ENCODE data around the gene ZC3H18.

The ZC3H18 gene

DNA sequence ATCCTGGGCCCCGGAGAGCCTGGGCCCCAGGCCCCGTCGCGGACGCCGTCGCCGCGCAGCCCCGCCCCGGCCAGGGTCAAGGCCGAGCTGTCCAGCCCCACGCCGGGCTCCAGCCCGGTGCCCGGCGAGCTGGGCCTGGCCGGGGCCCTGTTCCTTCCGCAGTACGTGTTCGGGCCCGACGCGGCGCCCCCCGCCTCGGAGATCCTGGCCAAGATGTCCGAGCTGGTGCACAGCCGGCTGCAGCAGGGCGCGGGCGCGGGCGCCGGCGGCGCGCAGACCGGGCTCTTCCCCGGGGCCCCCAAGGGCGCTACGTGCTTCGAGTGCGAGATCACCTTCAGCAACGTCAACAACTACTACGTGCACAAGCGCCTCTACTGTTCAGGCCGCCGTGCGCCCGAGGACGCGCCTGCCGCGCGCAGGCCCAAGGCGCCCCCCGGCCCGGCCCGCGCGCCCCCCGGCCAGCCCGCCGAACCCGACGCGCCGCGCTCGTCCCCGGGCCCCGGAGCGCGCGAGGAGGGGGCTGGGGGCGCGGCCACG, 36.8 kb upstream of the ZC3H18 start:
- peak; percentile 67 for DNase-seq (ENCODE audit: low spot score)

DNA sequence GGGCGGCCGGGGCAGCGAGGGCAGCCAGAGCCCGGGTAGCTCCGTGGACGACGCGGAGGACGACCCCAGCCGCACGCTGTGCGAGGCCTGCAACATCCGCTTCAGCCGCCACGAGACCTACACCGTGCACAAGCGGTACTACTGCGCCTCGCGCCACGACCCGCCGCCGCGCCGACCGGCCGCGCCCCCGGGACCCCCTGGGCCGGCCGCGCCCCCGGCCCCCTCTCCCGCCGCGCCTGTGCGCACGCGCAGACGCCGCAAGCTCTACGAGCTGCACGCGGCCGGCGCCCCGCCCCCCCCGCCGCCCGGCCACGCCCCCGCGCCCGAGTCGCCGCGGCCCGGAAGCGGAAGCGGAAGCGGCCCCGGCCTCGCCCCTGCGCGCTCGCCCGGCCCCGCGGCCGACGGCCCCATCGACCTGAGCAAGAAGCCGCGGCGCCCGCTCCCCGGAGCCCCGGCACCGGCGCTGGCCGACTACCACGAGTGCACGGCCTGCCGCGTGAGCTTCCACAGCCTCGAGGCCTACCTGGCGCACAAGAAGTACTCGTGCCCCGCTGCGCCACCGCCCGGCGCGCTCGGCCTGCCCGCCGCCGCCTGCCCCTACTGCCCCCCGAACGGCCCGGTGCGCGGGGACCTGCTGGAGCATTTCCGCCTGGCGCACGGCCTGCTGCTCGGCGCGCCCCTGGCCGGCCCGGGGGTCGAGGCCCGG, 36.1 kb upstream of the ZC3H18 start:
- DNase-seq (ENCODE audit: low spot score), result peak; percentile 98

DNA sequence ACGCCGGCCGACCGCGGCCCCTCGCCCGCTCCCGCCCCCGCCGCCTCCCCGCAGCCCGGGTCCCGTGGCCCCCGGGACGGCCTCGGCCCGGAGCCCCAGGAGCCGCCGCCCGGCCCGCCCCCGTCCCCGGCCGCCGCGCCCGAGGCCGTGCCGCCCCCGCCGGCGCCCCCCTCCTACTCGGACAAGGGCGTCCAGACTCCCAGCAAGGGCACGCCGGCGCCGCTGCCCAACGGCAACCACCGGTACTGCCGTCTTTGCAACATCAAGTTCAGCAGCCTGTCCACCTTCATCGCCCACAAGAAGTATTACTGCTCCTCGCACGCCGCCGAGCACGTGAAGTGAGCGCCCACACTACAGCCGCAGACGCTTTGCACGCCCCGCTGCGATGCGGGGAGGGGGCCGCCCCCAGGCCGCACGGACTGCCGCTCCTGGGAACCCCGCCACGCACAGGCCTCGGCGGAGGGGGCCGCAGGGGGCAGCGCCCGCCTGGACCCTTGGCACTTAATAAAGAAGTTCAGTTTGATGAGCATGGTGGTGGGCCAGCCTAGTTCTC, 35.5 kb upstream of the ZC3H18 start:
- peak; percentile 83 for DNase-seq (ENCODE audit: low spot score)

DNA sequence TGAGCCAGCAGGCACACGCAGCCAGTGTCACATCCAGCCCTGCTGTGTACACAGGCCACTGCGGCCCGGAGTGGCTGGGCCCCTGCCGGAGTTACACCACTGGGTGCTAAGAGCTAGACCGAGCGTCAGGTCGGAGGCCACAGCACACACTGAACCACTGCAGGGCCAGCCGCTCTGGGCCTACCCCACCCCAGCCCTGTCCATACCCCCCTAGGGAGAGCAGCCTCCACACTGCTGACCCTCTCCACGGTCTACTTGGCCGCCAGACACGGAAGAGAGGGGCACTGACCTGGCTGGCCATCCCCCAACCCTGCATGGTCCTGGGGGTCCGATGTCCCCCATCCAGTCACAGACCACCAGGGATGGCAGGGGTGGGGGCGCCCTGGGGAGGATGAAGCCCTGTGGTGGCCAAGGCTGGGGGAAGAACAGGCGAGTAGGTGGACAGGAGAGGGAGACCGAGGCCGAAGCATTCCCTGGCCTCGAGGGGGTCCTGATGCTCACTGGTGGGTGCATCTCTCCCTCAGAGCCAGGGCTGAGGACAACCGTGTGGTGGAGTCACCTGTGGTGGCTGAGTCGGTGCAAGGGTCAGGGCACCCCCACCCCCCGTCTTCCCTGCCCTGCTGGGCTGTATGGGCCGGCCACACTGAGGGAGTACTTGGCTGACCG, 34.9 kb upstream of the ZC3H18 start:
- DNase-seq (ENCODE audit: low spot score), result no peak

DNA sequence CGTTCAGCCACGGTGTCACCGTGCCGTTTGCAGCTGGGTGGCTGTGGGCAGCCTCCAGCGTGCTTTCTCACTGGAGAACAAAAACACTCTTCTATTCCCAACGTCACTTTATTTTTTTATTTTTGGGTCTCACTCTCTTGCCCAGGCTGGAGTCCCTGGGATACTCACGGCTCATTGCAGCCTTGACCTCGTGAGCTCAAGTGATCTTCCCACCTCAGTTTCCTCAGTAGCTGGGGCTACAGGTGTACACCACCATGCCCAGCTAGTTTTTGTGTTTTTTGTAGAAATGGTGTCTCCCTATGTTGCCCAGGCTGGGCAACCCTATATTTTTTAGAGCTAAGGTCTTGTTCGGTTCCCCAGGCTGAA, 34.4 kb upstream of the ZC3H18 start:
- no peak for DNase-seq (ENCODE audit: low spot score)

DNA sequence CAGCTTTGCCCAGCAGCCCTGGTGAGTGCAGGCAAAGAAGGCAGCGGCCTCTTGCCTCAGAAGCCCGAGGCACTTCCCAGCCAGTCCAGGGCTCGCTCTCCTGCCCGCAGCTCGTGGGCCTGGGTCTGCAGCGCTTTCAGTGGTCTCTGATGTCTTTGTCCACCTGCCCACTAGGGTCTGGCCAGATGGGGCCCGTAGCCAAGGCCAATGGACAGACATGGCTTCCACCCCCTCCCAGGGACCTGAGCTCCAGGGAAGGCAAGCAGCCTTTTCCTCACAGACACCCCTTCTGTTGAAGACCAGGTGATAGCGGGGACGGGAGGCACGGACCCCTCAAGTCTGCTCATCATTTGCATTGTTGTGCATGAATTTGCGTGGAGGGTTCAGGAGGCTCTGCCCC, 33.7 kb upstream of the ZC3H18 start:
- no peak for DNase-seq (ENCODE audit: low spot score)

DNA sequence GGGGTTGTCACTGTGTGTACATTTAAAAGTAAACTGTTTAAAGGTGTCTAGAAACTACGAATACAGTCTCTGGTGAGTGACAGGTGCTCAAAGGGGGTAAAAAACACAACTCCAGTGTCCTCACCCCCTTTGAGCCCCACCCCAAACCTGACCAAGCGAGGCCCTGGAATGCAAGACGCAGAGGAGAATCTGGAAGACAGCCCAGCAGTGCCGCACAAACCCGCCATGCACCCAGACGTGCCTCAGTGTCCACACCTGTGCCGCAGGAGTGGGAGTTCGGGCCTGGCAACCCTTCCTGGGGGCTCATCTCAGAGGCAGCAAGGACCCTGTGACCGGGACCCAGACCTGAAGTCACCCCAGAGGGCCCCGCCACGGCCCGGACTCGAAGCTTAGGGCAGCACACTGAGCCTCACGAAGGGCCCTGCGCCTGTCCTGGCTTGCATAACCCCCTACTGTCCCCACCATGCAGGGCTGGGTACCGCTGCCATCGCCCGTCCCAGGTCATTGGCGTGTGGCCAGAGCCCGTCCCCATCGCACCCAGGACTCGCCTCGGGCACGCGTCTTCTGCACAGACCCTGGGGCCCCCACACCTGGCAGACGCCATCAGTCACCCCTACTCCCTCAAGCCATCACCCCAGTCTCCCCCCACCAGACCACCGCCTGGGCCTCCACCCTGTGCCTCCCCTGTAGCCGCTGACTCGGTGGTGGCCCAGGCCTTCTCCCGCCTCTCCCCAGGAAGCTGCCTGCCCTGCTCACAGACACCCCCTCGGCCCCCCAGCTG, 33.0 kb upstream of the ZC3H18 start:
- no peak for DNase-seq (ENCODE audit: low spot score)

DNA sequence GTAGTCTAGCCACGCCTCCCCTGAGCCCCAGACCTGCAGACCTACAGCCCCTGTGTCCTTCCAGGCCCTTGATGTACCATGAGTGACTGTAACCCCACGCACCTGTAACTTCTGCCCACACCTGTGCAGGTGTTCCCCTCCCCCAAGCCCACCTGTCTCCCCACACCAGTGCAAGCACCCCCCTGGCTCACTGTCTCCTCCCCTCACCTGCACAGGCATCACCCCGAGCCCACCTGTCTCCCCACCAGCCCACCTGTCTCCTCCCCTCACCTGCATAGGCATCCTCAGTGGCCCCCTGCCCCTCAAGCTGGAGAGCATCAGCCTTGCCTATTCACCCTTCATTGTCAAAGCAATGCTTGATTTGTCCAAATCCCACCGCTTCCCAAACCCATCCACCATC, 32.3 kb upstream of the ZC3H18 start:
- no peak for DNase-seq (ENCODE audit: low spot score)

DNA sequence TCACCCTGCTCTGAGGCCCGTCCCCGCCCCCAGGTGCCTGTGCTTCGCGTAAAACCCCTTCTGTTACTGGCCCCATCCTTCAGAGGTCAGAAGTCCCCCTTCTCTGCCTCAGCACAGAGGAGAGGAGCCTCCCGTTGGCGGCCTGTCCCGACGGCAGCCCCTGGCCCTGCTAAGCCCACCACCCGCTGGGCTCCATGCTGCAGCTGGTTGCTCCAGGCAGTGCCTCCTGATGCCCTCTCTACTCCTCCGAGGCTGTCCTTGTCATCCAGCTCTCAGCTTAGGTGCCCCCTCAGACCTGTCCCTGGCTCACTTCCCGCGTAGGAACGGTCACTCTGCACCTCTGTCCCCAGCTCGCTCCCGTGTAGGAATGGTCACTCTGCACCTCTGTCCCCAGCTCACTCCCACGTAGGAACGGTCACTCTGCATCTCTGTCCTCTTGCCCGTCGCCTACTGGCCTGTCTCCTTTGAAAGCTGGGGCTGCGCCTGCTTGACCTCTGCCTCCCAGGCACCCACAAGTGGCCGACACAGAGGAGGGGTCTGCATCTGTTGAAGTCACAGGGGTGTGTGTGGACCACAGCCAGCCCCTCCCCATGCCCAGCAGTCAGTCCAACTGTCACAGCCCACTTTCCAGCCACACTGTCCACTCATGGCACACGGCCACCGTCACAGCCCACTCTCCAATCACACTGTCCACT, 31.7 kb upstream of the ZC3H18 start:
- DNase-seq (ENCODE audit: low spot score), result no peak

DNA sequence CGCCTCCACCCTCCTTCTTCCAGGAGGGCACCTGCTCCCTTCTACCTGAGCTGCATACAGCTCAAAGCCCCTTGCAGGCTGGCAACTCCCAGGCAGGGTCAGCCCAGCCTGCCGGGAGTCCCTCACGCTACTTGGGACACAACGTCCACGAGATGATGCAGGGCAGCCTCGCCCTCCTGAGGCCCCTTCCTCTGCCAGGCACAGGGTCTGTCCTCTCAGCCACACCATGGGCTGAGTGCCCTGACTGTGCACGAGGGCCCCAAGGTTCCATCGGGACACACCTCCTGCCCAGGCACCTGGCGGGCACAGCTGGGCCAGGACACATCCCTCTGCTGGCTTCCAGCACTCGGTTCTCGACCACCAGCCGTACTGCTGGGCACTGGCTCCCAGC, 30.9 kb upstream of the ZC3H18 start:
- DNase-seq (ENCODE audit: low spot score), result no peak

DNA sequence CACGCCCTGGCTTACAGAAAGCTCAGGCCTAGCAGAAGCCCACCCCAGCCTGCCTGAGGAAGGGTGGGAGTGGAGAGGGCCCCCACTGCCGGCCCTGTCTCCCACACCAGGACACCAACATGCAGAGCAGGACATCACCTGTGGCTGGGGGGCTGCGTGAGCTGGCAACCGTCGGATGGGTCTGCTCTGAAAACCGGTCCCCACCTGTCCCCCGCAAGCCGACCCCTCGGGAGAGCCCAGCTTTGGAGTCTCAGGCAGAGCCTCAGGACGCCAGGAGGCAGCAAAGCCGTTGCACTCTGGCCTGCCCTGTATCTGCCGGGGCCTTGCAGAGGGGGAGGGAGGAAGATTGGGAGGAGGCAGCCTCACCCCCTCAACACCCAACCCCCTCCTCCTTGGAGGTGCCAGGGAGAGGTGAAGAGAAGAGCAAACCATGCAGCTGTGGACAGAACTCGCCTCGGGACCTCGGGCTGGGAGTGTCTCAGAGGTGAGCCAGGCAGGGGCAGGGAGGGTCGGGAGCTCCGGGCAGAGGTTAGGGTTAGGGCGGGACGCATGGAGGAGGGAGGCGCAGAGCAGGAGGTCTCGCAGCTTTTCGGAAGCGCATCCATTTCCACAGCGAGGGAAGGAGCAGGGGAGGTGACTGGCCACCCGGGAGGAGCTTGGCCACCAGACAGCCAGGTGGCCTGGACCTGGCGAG, 30.4 kb upstream of the ZC3H18 start:
- no peak for DNase-seq (ENCODE audit: low spot score)

DNA sequence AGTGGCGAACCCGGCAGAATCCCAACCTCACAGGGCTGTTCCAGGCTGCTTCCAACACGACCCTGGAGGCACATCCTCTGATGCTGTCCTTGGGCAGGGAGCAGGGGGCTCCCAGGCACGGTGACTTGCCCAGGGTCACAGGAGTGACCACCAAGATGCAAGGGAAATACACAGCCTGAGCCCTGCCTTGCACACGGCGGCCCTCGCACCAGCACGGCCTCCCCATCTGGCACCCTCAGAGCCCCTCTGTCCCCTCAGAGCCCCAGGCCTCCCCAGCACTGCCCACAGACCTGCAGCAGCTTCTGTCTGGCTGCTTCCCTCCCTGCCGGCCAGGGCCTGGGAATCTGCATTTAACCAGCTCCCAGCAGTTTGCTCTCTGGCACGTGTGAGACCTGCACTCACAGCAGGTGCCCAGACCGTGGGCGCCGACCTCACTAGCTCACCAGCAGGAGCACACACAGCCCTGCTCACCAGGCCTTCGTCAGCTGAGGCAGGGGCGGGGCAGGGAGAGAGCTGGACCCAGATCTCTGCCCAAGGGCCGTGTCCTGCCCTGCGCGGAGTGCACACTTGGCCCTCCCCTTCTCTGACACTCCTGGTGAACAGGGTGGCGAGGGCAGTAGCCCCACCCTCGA, 29.7 kb upstream of the ZC3H18 start:
- DNase-seq (ENCODE audit: low spot score), result no peak

DNA sequence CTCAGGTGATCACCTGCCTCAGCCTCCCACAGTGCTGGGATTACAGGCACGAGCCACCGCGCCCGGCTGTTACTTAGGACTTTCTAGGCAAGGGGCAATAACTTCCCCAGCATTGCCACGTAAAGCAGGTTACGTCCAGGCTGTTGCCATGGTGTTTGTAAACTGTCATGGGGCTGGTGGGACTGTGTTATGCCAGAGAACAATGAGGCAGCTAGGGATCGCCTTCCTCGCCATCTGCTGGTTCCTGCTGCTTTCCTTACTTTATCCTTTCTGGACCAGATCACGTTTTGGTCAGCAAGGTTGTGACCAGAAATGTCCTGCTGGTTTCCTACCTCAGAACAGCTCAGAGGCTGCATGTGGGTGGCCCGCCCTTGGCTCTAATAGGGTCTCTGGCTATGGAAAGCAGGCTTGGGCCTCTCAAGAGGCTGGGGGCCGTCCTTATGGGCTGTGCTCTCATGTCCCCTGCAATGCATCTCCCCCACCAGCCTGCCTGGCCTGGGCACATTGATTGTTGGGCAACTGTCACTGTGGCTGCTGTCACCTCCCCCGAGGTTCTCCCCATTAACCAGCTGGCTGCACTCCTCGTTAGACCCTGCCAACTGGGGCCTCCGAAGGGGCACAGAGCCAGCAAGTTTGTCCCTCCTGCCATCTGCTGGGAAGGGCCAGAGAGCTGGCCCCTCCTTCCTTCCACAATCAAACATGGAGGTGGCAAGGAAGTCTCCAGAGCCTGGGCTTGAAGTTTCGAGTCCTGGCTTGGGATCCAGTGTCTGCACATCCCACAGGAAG, 28.2 kb upstream of the ZC3H18 start:
- no peak for DNase-seq (ENCODE audit: low spot score)

DNA sequence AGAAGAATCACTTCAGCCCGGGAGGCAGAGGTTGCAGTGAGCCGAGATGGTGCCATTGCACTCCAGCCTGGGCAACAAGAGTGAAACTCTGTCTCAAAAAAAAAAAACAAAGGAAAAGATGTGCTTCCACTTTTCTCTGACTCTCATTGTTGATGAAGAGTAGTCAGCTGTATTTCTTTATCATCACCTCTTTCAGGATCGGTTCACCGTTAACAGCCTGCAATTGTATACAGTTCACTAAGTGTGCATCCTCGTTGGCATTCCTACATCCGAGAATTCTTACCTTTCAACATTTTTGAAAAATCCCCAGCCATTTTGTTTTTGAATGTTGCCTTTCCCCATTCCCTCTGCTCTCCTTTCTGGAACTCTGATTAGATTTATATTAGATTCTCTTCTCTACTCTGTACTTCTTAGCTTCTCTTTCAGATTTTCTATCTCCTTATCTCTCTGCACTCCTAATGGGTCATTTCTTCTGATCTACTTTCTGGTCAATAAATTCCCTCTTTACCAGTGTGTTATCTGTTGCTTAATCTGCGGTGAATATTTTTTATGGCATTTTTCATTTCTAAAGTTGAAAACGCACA, 26.9 kb upstream of the ZC3H18 start:
- no peak for DNase-seq (ENCODE audit: low spot score)

DNA sequence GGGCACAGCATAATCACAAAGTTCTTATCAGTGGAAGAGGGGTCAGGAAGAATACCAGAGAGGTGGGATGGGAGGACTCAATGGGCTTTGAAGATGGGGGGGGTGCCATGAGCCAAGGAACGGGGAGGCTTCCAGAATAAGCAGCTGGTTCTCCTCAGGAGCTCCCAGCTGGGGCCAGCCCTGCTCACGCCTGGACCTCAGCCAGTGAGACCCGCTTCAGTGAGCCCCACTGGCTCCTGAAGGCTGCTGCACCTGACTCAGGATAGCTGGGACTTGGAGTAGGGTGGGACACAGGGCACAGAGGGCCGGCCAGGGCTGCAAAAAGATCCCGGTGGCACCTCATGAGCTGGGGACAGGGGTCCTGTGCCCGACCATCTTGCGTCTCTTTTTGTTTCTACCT, 24.4 kb upstream of the ZC3H18 start:
- DNase-seq (ENCODE audit: low spot score), result no peak

DNA sequence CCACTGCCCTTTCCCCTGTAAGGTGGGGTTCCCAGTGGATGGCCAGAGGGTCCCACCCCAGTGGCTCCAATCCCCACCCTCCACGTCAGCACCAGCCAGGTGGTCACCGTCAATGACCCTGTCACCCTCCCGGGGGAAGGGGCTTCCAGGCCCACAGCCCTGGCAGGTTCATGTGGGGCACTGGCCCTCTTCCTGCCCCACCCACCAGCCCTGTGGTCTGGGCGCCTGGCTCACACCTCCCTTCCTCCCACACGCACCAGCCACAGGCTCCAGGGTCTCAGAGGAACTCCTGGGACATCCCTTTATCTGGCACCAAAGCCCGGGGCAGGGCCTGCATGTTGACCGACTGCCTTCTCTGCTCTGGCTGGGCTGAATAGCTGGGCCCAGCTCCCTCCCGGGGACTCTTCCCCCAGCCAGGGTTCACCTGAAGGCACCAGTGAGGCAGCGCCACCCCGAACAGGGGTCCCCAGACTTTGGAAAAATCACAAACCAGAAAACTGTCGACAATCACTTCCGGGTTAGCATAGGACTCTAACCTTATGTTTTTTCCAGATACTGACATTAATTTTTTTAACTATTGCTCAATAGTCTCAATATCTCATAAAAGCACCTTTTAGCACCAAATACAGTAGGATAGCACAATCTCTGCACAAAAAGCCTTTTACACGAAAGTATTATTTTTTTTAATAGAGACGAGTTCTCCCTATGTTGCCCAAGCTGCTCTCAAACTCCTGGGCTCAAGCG, 21.9 kb upstream of the ZC3H18 start:
- DNase-seq (ENCODE audit: low spot score), result no peak

DNA sequence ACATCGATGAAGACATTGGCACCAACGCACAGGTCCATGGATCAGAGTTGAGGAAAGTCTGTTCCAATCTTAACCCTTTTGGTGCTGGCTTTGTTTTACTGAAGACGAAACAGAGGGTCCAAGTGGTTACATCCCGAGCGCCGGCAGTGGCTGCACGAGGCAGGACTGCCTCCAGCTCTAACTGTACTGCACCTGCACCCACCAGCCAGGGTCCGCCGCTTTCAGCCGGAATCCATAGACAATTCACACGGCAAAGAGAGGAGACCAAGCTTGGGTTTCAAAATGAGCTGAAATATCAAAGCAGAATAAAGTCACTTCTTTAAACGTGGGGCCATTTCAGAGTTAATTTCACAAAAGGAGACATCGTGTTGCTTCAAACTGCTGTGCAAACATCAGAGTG, 21.2 kb upstream of the ZC3H18 start:
- DNase-seq (ENCODE audit: low spot score), result no peak

DNA sequence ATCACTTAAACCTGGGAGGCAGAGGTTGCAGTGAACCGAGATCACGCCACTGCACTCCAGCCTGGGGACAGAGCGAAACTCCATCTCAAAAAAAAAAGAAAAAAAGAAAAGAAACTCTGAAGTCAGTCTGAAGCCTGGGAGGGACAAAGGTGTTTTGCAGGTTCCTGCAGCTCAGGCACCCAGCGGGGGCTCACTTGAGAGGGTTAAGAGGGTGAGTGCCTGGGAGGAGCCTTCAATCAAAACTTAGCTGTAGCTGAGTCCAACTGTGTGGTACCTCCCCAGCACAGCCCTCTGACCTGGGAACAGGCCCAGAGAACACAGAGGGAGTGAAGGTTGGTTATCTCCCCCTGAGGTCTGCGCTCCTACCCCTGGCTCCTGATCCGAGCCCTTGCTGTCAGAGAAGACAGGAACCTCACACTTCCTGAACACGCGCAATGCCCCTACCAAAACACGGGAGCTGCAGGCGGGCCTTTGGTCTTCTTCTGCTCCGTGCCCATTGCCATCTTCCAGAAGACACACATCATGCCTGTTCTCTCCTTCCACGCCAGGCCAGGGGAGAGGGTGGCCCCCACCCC, 20.4 kb upstream of the ZC3H18 start:
- no peak for DNase-seq (ENCODE audit: low spot score)

DNA sequence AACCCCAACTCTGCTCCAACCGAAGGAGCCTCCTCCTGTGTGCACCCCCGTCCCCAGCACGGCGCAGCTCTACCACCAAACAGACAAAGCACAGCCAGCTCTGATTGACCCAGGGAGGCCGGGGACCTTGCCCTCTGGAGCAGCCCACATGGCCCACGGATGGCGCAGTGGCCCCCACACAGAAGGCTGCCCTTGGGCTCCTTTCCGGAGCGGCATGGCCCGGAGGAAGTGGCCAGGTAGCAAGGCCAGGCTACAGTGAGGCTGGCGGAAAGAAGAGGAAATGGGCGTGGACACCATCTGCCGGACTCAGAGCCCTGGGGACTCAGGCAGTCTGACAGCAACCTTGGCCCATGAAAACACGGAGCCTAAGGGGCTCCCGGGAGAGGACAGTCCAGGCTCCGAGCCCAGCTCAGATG, 19.9 kb upstream of the ZC3H18 start:
- DNase-seq (ENCODE audit: low spot score), result no peak

Measured in AG08396 (cell line).